ENCODE measurements around the gene TLE4. TPM values are rescaled to one million over a fixed set of nuclear protein-coding genes. Genes with fewer than 3 reads are reported as not detected.

TLE4 gene
- total RNA-seq, 1 donor from 2014 or later: 102 TPM

DNA sequence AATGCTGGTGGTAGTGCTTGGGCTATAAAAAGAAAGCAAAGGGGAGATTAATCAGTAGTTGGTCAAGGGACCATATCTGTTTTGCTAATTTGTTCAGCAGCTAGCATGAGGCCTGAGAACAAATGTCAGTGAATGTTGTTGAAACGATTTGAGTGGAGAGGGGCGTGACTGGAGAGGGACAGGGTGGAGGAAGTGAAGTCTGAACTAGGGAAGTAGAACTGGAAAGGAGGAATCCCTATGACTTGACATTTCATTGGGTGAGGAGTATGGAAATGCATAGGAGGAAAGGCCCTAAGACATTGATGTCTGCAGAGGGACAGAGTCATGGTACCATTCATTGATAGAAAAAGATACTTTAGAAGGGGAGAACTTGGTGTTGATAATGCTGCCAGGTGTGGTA, 19.7 kb downstream of the TLE4 start:
- Mint-ChIP-seq H3K27ac (ENCODE audit: unreplicated experiment) (no peak overlapping the region), H3K9me3 (ENCODE audit: unreplicated experiment) (no peaks in the 10 kb centered on the region), H3K27me3 (ENCODE audit: unreplicated experiment) (no peaks in the 10 kb centered on the region), H3K36me3 (ENCODE audit: unreplicated experiment) (peaks cover 42% of the 10 kb centered on the region), H3K4me1 (ENCODE audit: unreplicated experiment) (peaks cover 23% of the 10 kb centered on the region), H3K4me3 (ENCODE audit: unreplicated experiment) (no peak overlapping the region)
- TF ChIP-seq, protein P1, sequence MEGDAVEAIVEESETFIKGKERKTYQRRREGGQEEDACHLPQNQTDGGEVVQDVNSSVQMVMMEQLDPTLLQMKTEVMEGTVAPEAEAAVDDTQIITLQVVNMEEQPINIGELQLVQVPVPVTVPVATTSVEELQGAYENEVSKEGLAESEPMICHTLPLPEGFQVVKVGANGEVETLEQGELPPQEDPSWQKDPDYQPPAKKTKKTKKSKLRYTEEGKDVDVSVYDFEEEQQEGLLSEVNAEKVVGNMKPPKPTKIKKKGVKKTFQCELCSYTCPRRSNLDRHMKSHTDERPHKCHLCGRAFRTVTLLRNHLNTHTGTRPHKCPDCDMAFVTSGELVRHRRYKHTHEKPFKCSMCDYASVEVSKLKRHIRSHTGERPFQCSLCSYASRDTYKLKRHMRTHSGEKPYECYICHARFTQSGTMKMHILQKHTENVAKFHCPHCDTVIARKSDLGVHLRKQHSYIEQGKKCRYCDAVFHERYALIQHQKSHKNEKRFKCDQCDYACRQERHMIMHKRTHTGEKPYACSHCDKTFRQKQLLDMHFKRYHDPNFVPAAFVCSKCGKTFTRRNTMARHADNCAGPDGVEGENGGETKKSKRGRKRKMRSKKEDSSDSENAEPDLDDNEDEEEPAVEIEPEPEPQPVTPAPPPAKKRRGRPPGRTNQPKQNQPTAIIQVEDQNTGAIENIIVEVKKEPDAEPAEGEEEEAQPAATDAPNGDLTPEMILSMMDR (IDR thresholded peaks at IDR 0.05): no peak
- DNase-seq (ENCODE audit: extremely low spot score, unreplicated experiment): no peak

DNA sequence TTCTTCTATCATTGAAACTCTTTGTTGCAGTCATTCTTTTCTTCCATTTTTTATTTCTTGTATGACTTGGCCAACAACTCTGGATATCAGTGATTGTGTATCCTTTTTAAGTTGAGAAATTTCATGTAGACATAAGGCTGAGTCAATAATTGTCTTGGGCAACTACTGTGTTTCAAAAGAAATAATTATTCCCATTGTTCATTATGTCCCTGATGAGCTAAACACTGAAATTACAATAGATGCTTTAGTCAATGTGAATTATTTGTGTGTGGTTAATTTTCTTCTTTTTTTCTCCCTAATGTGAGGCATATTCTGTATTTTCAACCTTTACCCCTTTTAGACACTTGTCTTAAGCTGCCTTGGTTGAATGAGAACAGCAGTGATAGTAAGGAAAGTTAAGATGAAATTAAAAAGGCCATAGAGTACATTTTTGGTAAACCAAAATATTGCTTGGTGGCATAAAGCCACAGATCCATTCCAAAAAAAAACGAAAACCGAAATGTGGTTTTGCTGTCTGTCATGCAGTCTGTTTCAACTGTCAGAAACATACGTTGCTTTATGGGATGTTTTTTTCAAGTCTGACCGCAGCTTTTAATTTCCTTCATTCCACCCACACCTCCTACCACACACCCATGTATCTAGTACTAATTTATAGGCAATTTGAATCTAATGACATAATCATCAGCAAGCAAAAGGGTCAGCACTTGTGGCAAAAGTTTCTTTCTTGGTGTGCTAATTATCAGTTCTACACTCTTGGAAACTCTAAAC, 21.1 kb downstream of the TLE4 start:
- TF ChIP-seq, protein P1 (IDR thresholded peaks at IDR 0.05): no peak
- peaks cover 38% of the 10 kb centered on the region for H3K36me3 Mint-ChIP-seq (ENCODE audit: unreplicated experiment)
- H3K27ac Mint-ChIP-seq (ENCODE audit: unreplicated experiment): peak overlapping the region; percentile 19
- H3K4me1 Mint-ChIP-seq (ENCODE audit: unreplicated experiment): peaks cover 23% of the 10 kb centered on the region
- no peak overlapping the region for H3K4me3 Mint-ChIP-seq (ENCODE audit: unreplicated experiment)
- H3K27me3 Mint-ChIP-seq (ENCODE audit: unreplicated experiment): no peaks in the 10 kb centered on the region
- no peak for DNase-seq (ENCODE audit: extremely low spot score, unreplicated experiment)
- no peaks in the 10 kb centered on the region for H3K9me3 Mint-ChIP-seq (ENCODE audit: unreplicated experiment)

GRCh38 chr9:79598562-79599345, 27.0 kb downstream of the TLE4 start:
- DNase-seq (ENCODE audit: extremely low spot score, unreplicated experiment): no peak
- Mint-ChIP-seq H3K4me1 (ENCODE audit: unreplicated experiment) (peaks cover 21% of the 10 kb centered on the region), H3K27ac (ENCODE audit: unreplicated experiment) (no peak overlapping the region)

GRCh38 chr9:79600466-79600865, 28.7 kb downstream of the TLE4 start:
- Mint-ChIP-seq H3K4me1 (ENCODE audit: unreplicated experiment) (peaks cover 18% of the 10 kb centered on the region), H3K36me3 (ENCODE audit: unreplicated experiment) (peaks cover 40% of the 10 kb centered on the region), H3K9me3 (ENCODE audit: unreplicated experiment) (peaks cover 16% of the 10 kb centered on the region), H3K27ac (ENCODE audit: unreplicated experiment) (no peak overlapping the region), H3K27me3 (ENCODE audit: unreplicated experiment) (no peaks in the 10 kb centered on the region), H3K4me3 (ENCODE audit: unreplicated experiment) (no peak overlapping the region)
- DNase-seq (ENCODE audit: extremely low spot score, unreplicated experiment): no peak
- TF ChIP-seq, protein P1 (IDR thresholded peaks at IDR 0.05): no peak

More at GRCh38 chr9:79598562-79599345, 27.0 kb downstream of the TLE4 start:
- H3K4me3 Mint-ChIP-seq (ENCODE audit: unreplicated experiment): no peak overlapping the region
- no peaks in the 10 kb centered on the region for H3K27me3 Mint-ChIP-seq (ENCODE audit: unreplicated experiment)
- TF ChIP-seq, protein P1 (IDR thresholded peaks at IDR 0.05): no peak
- H3K36me3 Mint-ChIP-seq (ENCODE audit: unreplicated experiment): peaks cover 48% of the 10 kb centered on the region
- peaks cover 16% of the 10 kb centered on the region for H3K9me3 Mint-ChIP-seq (ENCODE audit: unreplicated experiment)
